GM19452 (cell line): ENCODE measurements around the gene CCDC187.

Experiments used
- ATAC-seq: cut with Tn5 transposase; IDR thresholded peaks from one replicate; pipeline ENCODE4 v1.9.1; 2021; ENCODE audit not compliant: unreplicated experiment

Gene CCDC187

DNA sequence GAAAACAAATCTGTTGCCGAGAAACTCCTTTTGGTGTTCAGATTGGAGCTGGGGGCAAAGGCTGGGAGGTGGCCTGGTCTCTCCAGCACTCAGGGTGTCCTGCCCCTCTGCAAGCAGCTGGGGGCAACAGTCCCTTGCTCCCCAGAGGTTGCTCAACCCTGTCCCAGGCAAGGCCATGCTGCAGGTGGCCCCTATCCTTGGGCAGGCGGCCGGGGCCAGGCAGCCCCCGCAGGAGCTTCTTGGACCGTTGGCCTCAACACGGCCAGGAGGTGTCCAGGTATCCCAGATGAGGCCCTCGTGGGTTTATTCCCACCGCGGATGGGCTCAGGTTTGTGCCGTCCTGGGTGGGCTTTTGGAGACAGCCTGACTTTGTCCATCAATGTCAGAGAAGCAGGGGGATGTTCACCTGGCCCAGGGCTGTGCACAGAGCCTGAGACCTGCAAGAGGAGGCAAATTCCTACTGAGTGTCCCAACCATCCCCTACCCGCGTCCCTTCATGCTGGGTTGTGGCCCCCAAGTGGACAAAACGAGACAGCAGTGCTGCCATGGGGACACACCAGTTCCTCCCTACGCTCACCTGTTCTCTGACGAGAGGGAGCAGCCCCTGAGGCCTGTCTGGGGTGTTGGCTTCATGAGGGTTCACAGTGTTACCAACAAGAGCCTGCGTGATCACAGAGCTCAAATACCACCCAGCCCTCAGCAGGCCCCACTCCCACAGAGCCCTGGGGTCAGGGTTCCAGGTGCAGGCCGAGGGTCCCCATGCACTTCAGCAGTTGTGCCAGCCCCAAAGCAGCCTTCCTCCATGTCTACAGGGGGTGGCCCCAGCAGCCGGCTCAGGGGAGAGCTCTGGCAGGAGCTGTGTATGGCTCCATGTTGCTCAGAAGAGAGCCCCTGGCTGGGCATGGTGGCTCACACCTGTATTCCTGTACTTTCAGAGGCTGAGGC, 9.5 kb upstream of the CCDC187 start:
- no peak for ATAC-seq

DNA sequence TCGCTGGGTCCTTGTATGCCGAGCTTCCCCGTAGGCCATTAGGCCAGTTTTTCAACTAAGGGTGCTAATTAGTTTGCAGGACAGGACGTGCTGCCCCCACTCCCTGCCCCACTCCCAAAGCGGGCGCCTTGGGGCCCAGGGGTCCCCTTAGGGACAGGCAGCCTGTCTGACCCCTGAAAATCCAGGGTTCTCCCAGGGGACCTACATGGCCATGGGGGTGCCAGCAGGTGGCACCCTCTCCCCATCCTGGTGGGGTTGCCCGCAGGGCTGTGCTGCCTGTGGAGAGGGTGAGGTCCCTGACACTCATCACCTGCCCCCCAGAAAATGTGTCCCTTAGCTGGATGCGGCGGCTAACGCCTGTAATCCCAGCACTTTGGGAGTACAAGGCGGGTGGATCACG, 8.5 kb upstream of the CCDC187 start:
- ATAC-seq: no peak

DNA sequence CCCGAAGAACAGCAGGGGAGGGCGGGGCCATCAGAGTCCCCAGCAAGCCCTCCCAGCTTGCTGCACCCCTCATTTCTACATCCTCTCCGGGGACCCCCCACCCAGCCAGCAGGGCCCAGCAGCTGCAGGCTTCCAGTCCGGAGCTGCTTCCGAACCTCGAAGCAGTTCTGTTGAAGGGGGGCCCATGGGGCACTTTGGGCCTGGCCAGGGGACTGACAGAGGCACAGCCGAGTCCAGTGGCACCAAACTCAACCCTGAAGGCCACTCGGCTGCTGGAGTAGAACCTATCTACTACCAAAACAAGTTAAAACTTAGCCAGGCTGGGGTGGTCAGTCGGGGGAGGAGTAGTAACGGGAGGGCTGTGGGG, 8.1 kb upstream of the CCDC187 start:
- ATAC-seq: no peak

DNA sequence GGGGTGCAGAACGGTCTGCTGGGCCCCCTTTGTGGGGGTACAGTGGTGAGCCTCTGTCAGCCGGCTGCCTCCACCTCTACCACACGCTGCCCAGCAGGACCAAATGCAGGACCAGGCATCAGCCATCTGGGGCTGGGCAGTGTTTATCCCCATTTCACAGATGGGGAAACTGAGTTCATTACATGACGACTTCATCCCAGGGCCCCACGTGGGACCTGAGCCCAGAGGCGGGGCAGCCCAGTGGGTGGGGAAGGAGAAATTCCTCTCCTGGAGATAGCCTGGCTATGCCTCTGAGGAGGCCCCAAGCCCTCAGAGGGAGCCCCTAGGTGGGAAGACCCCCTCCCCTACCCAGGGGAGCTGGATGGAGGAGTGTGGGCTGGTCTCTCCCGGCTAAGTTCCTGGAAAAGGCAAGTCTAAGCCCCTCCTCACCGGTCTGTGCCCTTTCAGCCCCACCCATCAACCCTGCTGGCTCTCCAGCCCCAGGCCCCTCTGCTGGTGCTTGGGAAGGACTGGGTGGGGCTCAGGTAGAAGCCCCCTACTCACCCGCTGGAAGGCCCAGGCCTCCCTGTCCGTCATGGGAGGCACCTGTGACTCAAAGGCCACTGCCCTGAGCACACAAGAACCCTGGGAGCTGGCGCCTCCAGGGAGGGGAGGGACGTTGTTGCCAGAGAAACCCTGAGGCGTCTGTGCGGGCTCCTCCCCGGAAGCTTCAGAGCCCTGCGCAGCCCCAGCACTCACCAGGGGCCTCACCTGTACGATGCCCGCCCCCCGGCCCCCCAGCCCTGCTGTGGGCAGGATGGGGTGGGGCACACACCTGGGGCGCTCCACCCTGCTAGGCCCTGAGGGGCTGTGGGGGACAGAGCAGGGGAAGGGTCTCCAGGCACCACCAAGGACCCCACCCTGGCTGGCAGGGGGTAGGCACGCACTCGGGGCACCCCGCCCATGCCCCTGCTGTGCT, 7.4 kb upstream of the CCDC187 start:
- ATAC-seq: no peak

DNA sequence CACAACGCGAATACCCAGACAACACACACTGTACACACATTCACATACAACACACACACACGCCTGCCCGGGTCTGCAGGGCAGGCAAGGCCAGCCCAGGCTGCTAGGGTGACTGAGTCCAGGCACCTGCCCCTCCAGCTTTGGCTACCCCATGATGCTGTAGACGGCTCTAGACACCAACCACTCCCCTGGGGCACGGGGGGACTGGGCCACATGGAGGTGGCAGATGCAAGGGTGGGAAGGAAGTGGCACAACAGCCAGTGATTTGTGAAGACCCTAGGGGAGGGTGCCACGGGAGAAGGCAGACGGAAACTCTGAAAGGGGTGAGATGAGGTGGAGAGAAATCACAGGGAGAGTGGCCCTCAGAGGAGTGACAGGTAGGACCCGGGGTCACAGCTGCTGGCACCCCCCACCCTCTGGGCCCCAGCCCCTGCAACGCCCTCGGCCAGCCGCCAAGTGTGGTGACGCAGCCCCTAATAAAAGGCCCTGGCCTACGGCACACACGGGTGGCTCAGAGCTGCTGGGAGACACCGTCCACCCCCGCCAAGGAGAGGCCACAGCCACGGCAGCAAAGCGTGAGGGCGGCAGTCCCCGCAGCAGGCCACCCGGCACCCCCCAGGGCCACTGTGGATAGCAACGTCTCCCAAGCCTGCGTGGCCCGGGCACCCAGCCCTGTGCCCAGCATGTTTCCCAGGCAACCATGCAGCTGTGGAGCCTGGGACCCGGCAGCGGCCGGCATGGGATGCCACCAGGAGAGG, 6.6 kb upstream of the CCDC187 start:
- ATAC-seq: no peak

DNA sequence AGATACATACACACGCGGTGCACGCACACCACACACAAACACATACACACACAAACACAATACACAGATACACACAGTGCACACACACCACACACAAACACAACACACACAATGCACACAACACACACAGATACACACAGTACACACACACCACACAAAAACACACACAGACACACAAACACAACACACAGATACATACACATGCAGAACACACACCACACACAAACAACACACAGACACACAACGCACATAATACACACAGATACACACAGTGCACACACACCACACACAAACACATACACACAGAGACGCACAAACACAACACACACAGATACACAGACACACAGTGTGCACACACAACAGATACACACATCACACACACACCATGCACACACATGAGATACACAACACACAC, 5.9 kb upstream of the CCDC187 start:
- ATAC-seq: no peak

DNA sequence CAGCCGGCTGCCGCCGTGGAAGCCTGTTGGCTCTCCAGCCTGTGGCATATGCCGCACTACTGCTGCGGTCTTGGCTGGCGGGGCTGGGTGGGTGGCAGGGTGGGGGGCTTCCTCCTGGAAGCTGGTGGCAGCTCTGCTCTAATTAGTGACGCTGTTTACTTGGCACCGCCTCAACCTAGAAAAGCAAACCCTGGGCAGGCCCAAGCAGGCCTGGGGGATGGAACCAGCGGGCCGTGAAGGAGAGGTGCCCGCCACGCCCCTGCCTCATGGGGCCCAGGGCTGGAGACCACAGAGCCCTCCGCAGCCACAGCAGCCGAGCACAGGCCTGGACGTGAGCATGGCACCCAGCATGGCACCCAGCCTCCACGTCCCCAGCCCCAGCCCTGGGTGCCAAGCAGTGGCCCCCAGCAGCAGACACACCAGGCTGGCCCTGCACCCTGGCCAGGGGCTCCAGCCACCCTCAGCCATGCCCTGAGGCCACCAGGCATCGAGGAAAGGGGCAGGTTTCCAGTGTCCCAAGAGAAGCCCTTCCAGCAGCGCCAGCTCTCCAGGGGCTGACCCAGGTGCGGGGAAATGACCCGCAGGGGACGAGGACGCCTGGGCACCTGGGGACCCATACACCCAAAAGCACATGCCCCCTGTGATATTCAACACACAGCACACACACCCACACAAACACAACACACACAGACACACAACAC, 5.4 kb upstream of the CCDC187 start:
- no peak for ATAC-seq

DNA sequence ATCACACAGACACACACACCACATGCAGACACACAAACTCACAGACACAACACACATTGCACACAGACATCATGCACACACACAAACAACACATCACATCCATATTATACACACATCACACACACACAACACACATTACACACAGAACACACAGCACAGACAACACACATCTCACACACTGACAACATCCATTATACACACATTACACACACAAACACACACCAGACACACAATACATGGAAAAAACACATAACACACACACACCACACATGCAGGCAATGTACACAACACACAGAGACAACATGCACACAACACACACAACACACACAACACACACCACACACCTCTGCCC, 4.8 kb upstream of the CCDC187 start:
- ATAC-seq: no peak

DNA sequence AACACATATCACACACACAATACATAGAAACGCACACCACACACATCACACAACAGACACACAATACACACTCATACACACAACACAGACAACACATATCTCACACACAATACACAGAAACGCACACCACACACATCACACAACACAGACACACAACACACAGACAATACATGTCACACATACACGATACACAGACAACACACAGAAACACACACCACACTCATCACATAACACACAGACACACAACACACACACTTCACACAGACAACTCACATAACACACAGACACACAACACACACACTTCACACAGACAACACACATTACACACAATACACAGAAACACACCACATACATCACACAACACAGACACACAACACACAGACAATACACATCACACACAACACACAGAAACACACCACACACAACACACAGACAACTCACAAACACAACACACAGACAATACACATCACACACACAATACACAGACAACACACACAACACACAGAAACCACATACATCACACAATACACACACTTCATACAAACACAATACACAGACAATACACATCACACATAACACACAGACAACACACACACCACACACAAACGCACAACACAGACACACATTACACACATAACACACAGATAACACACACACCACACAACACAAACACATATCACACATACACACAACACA, 4.3 kb upstream of the CCDC187 start:
- no peak for ATAC-seq

DNA sequence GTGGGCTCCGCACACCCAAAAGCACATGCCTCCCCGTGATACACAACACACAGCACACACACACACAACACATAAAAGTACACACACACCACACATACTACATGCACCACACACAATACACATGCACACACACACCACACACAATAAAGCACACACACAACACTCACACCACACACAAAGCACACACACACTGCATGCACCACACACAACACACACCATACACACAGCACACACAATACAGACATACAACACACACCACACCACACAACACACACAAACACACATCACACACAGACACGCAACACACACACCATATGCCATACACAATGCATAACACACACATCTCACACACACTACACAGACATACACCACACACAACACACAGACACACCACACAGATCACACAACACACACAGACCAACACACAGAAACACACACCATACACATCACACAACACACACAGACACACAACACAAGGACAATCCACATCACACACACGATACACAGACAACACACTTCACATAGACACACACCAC, 3.4 kb upstream of the CCDC187 start:
- no peak for ATAC-seq

DNA sequence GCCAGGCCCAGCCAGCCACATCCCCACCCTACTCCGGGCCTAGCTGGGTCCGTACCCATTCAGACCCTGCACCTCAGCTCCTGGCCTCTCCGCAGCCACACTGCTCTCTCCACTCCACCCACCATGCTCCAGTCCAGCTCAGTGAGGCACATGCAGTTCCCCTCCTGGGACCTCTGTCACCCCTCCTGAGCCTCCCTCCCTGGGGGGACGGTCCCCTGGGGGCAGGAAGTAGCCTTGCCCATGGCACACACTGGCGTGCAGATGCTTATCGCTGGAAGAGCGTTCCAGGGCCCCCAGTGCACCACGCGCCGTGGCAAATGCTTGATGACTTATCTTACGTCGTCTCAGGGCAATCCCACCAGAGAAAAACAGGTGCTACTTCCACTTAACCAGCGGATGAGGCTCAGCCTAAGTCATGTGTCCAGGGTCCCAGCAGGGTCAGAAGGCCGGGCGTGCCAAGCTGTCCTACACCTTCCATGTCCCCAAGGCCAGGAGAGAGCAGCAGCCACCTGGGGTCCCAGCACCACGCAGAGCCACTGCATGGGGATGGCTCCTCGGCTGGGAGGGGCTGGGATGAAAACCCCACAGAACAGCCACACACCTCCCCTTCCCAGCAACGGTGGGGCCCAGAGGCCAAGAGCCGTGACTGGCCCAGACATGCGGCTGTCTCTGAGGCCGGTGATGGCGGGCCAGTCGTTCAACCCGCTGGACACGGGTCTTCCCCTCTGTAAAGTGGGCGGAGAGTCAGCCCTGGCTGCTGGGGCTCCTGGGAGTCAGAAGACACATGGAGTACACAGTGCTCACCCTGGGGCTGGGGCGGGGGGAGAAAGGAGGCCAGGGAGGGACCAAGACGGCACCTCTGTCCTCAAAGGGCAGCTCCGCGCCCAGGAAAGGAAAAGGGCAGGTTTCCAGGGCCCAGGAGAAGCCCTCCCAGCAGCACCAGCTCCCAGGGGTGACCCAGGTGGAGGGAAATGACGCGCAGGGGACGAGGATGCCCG, 2.6 kb upstream of the CCDC187 start:
- no peak for ATAC-seq

DNA sequence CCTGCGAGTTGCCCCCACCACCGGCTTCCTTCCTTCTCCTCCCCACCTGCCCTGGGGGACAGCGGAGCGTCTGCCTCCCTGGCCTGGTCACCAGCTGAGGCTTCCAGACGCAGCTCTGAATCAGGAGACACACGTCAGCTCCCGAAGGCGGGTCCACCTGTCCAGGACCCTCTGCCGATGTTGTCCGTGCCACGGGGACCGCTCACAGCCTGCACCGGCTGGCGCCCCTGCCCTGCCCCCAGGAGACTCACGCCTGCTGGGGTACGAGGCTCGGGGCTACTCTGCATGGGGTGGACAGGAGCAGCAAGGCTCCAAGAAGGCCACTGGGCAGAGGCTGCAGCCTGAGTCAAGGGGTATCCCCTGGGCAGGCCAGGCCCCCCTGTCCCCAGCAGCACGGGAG, 1.9 kb upstream of the CCDC187 start:
- ATAC-seq: no peak

DNA sequence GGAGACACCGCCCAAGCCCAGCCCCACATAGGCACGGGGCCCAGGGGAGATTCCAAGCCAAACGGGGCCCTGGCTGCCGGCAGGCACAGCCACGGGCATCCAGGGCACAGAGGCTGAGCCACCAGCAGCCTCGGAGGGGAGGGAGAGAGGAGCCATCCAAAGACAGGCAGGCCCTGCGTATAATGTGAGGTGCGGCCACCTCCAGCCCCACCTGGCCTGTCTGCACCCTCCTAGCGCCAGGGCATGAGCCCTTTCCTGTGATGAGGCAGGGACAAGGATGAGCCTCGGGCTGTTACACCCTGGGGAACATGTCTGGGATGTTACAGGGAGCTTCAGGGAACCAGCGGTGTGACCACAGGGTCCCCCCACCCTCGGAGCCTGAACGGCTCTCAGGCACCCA, 1.1 kb upstream of the CCDC187 start:
- no peak for ATAC-seq

DNA sequence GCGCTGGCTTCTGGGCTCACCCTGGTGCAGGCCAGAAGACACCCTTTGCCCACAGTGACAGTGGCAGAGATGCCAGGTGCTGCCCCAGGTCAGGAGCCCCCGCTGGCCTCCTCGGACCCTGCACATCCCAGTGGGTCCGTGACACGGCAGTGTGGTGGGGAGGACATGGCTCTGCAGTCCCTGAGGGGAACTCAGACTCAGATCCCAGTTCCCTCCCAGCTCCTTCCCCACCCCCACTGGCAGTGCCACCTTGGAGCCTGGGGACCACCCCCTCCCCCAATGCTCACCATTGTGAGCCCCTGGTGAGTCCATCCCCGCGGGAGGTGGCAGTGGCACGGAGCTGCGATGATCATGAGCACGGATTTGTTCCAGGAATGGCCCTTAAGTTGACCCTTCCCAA, 562 bp upstream of the CCDC187 start:
- no peak for ATAC-seq

DNA sequence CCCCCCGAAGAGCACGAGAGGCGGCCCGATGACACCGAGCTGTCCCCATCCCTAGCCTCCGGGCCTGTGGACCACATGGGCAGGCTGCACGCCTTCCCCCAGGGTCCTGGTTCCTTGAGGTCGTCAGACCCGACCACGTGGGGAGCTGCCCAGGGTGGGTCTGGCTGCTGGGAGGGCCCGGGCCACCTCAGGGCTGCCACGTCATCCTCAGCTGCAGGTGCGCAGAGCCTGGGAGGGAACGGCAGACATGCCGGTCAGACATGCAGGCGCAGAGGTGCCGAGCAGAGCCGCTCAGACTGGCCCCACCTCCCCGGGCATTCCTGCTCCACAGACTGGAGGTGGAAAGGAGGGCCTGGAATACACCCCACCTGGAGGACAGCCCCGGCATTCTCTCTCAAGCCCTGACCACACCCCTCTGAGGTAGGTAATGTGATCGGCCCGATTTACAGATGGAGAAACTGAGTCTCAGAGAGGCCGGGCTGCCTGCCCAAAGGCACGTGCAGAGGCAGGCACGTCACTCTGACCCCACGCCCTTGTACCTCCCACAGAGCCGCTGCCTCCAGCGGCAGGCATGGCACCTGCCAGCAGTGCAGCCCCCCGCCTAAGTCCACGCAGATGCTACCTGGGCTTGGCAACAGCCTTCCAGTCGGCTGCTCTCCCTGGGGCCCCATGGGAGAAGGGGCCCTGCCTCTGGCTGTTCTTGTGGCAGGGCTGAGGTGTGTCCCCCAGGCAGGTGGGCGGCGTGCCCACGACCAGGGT, 649 bp downstream of the CCDC187 start:
- no peak for ATAC-seq

DNA sequence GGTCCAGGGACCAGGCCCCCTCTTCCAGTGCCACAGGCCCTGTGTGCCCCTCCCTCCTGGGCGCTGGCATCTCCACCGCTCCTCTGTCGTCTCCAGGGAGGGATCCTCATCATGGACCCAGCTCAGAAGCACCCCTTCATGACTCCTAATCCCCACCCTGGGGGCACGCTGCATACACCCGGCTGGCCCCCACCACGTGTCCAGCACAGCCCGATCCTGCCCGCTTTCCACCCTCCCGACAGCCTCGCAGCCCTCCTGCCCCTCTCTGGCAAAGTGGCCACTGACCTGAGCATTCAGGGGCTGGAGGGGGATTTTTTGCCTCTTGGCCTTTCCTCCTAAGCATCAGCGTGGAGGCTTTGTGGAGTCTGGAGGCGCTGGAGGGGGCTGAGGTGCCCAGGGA, 1.4 kb downstream of the CCDC187 start:
- ATAC-seq: no peak

DNA sequence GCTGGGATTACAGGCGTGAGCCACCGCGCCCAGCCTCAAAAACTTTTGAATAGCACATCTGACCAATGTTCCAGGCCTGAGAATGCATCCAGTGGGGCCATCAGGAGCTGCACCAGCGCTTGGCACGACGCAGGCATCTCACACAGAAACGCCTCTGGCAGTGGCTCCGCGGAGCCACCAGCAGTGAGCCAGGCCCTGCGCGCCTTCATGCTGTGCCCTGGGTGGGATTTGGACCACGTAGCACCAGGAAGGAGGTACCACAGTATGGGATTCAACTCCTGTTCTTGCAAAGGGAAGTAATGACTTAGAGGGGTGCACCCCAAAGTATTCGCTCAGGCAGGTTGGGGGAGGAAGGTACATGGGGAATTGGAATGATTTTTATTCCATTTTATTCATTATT, 3.0 kb downstream of the CCDC187 start:
- ATAC-seq: no peak

DNA sequence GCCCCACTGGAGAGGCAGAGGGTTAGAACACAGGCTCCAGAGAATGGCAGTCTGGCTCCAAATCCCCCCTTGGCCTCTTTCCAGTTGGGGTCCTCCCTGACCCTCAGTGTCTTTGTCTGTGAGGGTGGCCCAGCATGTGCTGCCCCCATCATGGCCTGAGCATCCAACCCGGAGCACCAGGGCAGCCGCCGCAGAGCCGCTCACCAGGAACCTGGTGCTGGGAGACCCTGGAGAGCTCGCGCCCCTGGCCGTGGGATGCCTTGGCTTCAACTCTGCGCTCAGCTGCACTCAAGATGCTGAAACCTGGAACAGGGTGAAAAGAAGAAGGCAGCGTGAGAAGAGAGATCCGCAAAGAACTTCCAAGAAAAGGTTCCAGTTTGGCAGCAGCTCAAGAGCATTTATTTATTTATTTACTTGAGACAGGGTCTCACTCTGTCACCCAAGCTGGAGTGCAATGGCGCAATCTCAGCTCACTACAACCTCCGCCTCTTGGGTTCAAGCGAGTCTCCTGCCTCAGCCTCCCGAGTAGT, 3.8 kb downstream of the CCDC187 start:
- no peak for ATAC-seq
